GM19395 (cell line): ENCODE data around the gene SLC25A1.

ENCODE experiments used
- ATAC-seq: cut with Tn5 transposase; IDR thresholded peaks from one replicate; pipeline ENCODE4 v1.9.1; 2021; ENCODE audit warnings: mild to moderate bottlenecking, moderate library complexity; ENCODE audit not compliant: unreplicated experiment

Gene SLC25A1

DNA sequence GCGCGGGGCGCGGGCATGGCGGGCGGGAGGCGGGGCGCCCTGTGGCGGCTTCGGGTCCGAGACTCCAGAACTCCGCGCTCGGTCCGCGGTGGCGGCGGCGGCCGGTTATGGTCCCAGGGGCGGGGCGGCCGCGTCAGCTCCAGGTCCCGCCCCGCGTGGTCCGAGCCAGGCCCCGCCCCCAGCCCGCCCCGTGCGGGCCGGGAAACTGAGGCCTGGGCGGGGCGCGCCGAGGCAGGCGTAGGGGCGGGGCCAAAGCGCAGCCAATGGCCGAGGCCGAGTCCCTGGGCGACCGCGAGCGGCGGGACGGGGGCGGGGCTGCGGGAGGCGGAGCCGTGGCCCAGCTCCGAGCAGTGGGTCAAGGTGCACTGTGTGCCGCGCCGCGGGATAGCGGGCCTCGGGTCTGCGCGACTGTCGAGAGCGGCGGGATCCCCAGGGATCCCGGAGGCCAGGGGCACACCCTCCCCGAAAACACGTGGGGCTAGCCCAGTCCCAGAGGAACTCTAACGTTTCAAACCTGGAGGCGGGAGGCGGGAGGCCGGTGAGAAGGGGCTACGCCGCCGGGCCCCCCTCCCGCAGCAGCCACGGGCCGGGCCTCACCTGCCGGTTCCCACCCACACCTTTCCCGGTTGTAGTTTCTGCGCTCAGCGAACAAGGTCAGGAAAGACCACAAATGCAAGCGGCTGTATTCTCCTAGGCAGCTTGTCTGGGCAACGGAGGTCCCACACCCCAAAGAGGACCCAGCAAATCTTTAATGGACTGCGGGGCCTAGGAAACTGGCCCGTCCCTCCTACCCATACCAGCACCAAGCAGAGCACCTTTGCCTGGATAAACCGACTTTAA lies at the start of gene SLC25A1:
Gene SLC25A1 (minus strand): TSS at position 80 of the 840 bp plus-strand sequence. CDS start 63 bp downstream, at position 17.
- peak; percentile 65 for ATAC-seq

DNA sequence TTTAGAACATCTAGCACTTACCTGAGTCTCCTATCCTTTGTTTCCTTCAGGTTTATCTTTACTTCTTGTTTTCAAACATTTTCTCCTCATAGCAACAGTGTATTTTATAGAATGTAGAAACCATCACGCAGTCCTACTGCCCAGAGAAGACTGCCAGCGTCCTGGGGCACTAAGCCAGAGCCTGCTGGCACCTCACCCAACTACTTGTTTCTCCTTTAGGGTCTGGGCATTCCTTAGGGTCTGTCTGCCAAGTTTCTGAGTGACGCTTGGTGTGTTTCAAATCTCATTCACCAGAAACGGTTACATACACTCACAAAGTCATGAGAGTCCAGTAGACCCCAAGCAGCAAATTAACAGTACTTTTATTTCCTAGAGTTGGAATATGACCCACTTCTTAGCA lies 49.6 kb upstream of the SLC25A1 start:
- no peak for ATAC-seq

DNA sequence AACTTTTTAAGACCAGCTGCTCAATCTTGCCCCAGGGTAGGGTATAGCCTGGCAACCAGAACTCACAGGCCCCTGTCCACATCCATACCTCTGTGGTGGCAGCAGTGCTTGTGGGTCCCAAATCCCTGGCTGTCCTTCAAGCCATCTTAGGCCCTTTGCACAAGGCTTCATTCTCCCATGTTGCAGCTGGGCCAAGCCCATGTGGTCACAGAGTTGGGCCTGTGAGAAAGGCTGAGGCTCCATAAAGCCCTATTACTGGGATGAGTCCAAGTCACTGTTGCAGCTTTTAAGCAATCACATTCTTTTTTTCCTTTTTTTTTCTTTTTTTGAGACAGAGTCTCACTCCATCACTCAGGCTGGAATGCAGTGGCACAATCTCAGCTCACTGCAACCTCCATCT lies 47.9 kb upstream of the SLC25A1 start:
- ATAC-seq = no peak

DNA sequence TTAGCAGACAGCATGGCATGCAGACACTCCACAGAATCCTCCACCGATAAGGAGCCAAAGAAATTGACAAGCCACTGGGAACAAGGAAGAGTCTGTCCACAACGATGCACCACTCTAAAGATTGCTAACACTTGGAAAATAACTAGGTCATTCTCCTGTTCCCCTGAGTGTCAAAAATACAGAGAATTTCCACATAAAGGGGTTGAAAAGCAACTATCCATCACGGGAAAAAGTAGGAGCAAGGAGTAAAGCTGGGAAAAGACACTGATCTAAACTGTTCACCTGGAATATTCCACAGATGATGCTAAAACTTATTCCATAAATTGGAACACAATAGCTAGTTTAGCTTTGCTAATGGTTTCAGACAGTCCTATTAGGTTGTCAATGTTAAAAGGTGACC lies 47.0 kb upstream of the SLC25A1 start:
- ATAC-seq = no peak

DNA sequence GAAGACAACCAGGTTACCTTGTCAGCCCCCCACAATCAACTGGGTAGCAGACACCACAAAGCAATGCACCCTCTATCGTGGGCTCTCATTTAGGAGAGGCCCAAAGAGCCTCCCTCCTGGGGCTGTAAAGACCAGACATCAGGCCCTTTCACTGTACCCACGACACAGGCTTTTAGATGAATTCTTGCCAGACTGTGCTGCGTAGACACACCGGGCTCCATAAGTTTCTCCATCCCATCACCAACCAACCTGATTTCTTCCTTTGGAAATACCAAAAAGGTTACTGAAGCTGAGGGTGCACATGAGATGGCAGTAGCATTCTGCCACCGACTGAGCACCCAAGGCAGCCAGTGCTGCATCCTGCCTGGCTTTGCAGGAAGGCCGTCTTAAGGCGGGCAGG lies 46.4 kb upstream of the SLC25A1 start:
- ATAC-seq = no peak

DNA sequence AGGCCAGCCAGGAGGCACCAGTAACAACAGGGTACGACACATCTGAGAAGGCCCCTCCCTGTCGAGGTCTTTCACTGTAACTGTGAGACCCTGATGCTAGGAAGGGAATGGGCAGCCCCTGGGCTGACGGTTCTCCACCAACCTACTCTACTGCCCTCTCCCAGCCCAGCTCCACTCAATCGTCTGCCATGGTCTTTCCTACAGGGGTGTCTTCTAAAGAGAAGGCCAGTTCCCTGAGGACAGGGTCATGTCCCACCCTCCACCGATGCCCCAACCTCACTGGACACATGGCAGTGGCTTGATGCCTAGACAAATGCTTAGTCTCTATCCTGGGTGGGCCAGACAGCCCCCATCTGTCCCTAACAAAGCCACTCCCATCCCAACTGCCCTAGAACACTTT lies 46.0 kb upstream of the SLC25A1 start:
- no peak for ATAC-seq

DNA sequence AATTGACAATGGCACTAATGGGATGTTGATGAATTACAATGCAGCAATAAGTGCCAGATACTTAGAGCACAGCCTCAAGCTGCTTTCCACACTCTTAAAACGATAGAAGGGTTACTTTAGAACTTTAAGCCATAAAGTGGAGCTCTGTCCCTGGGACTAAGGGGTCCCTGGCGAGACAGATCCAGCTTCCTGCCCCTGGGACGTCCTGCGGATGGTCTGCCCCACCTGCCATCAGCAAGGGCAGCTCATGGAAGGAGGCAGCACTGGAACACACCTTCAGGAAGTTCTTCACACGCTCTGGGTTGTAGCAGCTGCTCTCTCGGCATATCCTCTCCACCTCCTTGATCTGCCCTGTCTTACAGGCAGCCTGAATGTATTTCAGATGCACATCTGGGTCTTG lies 45.1 kb upstream of the SLC25A1 start:
- ATAC-seq = no peak

DNA sequence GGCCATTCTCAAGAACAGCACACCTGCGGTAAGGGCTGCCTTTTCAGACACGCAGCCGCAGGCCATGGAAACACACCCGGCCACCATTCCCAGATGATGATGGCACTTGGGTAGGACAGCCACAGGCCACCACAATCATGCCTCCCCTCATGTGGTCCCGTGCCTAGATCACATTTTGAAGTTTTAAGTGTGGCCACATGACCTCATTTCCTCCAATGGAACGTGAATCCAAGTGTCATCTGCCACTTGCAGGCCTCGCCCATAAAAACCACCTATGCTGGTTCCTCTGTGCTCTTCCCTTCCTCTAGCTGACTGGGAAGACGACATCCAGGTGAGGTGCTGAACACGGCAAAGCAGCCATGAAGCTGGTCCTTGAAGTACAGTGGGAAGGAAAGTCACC lies 44.6 kb upstream of the SLC25A1 start:
- no peak for ATAC-seq

DNA sequence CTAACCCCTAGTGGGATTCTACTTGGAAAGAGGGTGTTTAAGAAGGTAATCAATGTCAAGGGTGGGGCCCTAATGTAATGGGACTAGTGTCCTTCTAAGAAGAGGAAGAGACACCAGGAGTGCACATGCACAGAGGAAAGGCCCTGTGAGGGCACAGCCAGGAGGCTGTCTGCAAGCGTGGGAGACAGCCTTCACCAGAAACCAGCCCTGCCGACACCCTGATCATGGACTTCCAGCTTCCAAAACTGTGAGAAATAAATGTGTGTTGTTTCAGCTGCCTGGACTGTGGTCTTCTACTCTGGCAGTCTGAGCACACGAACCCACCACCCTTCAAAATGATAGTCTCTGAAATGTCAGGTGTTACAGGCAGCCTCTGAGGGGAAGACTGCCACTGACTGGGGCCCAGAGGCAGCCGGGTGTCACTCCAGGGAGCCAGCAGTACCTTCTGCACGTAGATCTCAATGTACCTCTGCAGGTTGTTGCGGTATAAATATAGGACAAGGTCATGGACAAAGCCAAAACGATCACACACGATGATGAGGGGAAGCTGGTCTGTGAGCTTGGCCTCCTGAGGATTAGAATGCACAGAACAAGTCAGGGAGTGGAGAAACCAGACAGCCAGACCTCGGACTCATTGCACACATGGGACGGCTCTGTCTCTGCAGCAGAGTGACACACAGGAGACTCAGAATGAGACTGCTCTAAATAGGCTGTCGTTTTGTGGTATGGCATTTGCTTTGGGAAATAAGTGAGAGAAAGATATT lies 43.9 kb upstream of the SLC25A1 start:
- no peak for ATAC-seq

DNA sequence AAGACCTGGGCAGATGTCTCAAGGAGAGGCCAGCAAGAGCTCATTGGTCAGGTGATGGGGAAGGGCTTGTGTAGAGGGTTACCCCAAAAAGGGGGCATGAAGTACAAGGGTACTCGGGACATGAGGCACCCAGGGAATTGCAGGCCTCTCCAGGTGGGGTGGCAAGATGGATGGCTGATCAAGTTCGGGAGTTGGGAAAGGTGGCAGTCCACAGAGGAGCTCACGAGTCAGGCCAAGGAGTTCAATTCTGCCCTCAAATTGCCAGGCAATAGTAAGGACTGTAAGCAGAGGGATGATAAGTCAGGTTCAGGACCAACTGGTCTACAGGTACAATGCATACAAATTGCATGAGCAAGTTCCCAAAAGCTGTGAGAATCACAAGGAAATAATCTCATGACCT lies 42.3 kb upstream of the SLC25A1 start:
- ATAC-seq = no peak

DNA sequence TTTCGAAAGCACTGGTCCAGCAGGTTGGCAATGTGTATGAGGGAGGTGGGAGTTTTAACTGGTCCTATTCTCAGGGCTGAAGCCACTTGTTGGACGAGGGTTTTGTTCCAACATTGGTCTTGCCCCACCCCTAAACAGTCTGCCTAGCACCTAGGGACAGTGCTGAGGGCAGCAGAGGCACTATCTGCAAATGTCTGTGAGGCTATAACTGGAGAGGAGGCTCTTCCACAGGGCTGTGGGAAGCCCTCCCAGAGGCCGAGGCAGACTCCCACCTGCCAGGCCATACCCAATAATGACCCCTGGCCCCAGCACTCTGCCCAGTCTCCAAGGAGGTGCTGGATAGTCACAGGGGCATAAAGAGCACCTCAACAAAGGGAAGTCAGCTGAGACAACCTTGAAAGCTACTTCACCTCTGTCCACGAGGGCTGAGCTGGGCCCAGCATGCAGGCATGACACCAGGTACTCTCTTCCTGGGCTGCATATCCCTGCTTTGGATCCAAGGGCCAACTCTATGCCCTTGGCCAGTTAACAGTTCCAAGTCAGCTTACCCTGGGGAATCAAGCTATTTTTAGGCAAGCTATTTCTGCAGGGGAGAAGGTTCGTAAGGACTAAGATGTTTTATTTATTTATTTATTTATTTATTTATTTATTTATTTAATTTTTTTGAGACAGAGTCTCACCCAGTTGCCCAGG lies 40.2 kb upstream of the SLC25A1 start:
- ATAC-seq = no peak

DNA sequence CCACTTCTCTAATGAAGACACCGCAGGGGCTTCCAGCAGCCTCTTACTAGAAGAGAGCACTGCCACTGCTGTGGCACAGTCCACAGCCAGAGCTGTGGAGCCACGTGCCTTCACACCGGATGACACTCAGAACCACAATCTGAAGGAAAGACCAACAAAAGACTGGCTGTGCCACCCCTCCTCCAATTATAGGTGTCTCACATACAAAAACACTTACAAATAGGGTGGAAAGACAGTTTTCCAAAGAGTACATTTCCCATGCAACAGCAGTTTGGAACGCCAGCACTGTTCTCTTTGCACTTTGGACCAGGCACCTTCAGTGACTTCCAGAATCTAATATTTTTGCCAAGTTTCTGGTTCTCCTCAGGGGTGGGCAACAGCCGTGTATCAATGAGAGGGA lies 38.0 kb upstream of the SLC25A1 start:
- ATAC-seq = no peak

DNA sequence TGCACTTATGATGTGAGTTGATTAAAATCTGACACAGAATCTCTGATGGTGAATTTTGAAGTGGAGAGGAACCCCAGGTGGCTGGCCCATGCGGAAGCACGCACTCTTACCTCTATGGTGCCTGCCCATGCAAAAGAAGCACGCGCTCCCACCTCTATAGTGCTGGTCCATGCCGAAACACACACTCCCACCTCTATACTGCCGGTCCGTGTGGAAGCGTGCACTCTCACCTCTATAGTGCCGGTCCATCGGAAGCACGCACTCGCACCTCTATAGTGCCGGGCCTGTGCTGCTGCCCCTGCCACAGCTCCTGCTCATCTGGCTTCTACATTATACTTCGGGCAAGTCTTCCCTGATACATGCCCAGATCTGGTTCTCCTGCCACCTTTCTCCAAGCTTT lies 36.8 kb upstream of the SLC25A1 start:
- ATAC-seq = no peak

DNA sequence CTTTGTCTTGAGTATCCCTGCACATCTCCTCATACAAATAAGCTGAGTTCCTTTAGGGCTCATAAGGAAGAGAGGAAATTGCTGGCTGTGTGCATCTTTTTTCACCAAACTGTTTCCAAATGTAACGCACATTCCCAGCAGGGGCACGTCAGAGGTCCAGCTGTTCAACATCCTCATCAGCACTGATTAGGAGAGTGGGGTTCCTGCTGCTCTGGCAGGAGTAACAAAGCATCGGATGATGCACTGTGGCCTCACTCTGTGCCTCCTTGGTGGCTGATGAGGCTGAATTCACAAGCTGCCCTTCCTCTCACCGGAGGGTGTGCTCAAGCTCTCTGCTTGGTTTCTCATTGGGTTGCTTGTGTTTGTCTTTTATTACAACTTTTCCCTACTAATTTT lies 35.5 kb upstream of the SLC25A1 start:
- no peak for ATAC-seq

DNA sequence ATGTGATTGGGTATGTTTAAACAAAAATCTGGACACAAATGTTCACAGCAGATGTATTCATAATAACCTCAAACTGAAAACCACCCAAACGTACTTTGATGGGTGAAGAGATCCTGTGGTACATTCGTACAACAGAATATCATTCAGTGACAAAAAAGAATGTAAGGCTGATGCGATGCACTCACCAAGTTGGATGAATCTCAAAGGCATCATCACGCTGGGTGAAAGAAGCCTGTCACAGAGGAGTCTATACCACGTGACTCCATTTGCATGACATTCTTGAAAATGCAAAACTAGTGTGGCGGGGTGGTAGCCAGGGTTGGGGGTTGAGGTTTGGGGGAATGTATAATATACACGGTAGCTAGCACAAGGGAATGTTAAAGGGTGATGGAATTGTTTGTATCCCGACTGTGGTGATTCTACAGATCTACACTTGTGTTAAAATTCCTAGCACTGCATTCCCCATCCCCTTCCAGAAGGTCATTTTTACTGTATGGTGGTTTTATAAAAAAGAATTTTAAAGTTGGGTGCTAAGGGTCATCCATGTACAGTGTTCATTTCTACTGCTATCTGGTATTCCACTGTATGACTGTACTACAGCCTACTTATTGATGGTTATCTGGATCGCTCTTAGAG lies 35.0 kb upstream of the SLC25A1 start:
- no peak for ATAC-seq

DNA sequence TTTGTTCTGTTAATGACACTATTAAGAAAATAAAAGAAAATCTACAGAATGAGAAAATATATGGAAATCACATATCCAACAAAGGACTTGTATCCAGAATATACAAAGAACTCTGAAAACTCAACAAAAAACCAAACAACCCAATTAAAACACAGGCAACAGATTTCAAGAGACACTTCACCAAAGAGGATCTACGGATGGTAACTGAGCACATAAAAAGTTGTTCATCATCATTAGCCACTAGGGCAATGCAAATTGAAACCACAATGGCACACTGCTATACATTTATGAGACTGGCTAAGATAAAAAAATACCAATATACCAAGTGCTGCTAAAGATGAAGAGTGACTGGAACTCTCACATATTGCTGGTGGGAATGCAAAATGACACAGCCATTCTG lies 34.5 kb upstream of the SLC25A1 start:
- ATAC-seq = no peak

DNA sequence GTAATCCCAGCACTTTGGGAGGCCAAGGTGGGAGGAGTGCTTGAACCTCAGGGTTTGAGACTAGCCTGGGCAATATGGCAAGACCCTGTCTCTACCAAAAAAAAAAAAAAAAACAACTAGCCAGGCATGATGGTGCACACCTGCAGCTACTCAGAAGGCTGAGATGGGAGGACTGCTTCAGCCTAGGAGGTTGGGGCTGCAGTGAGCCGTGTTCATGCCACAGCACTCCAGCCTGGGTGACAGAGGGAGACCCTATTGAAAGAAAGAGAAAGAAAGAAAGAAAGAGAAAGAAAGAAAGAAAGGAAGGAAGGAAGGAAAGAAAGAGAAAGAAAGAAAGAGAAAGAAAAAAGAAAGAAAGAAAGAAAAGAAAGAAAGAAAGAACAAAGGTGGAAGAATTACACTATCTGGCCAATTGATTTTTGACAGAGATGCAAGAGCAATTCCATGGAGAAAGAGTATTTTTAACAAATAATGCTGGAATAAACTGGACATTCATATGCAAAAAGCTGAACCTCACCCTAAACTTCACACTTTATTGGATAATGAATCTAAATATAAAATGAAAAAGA lies 33.9 kb upstream of the SLC25A1 start:
- ATAC-seq = no peak

DNA sequence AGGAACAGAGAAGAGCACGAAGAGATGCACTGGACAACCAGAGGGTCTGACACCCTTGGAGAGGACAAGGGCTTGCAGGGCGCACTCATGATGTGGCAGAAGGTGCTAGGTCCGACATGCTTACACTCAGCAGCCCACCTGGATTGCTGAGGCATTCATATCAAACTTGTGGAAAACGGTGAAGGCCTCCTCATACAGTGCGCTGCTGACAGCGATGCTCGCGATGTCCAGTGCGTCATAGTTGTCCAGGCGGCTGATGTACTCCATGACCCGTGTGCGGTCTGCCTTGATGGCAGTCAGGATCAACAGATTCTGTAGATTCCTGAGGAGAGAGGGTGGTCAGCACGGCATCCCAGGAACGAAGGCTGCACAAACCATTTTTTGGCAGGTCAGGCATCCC lies 31.7 kb upstream of the SLC25A1 start:
- no peak for ATAC-seq

DNA sequence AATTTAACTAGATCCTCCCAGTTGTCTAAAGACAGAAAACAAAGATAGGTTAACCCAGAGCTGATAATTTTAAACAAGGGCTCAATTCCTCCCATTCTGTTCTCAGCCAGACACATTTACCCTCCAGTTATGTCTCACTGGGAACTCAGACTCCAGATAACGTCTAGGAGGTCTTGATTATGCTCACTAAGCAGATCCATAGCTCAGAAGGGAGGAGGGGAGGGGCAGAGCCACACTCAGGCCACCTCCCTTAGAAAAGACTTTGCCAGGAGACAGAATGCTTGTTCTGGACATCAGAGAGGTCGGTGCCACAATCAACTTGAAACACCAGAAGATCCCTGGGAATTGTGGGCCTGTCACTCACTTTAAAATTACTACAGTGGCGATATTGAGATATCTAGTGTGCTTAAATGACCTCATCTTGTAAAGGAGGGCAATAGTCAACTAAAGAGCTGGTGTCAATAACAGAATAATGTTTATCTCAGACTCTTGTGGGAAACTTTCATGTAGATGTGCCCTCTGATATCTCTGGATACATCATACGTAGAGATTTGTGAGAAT lies 29.8 kb upstream of the SLC25A1 start:
- no peak for ATAC-seq

DNA sequence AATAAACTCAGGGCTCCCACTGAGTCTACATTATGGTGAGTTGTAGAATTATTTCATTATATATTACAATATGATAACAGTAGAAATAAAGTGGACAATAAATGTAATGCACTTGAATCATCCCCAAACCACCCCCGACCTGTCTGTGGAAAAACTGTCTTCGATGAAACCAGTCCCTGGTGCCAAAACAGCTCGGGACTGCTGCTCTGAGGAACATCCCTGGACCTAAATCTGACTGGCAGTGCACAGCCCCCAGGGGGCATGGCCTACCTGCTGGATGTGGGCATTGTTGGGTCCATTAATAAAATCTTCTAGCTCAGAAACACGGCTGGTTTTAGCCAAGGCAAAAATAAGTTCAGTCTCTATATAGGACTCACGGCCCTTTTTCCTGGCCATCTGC lies 29.3 kb upstream of the SLC25A1 start:
- ATAC-seq = no peak

DNA sequence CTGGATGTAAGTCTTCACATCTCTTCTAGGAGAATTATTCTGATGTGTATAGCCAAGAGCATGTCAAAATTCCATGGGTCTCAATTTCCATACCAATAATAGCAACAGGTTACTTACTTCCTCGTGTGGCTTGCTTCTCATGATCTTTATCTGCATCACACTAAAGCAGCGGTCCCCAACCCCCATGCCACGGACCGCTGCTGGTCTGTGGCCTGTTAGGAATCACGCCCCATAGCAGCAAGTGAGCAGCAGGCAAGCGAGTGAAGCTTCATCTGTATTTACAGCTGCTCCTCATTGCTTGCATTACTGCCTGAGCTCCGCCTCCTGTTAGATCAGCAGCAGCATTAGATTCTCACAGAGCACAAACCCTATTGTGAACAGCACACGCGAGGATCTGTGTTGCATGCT lies 28.9 kb upstream of the SLC25A1 start:
- ATAC-seq = no peak
